GM12878 (cell line): ENCODE data around the gene RUNDC1. TPM values are rescaled to one million over a fixed set of nuclear protein-coding genes. Genes with fewer than 3 reads are reported as not detected.
A peak's percentile ranks its signal among the peaks of the same experiment; 100 is the strongest.

ENCODE experiments used
- ATAC-seq: fragments of 200-7000 bp; cut with Tn5 transposase; 3 replicates; pipeline ENCODE4 v1.9.1; 2020; ENCODE audit warnings: mild to moderate bottlenecking, moderate library complexity
- BruUV-seq: library from RNA; stranded (reverse); fragments of 400-500 nt; replicated peaks from 2 replicates; lab custom pipeline; 2021; lab: Mats Ljungman, UMichigan
- CTCF ChIA-PET: fragments of 300-600 bp; sonication (Branson Sonifier 250); formaldehyde crosslinking; extraction: SDS; loops from one replicate; lab custom pipeline; 2021; ENCODE audit warnings: inconsistent platforms; lab: Yijun Ruan, JAX
- POLR2A ChIA-PET: fragments of 350-600 bp; formaldehyde crosslinking; extraction: SDS; loops from one replicate; lab custom pipeline; 2021; ENCODE audit warnings: inconsistent platforms; lab: Charles Lee
- RAD21 ChIA-PET: fragments of 300-600 bp; sonication (Branson Sonifier 250); formaldehyde crosslinking; loops from one replicate; lab custom pipeline; 2023; ENCODE audit warnings: antibody characterized with exemption; ENCODE audit not compliant: unreplicated experiment; lab: Charles Lee
- SMC1A ChIA-PET: fragments of 300-600 bp; sonication (Branson Sonifier 250); formaldehyde crosslinking; loops from one replicate; lab custom pipeline; 2023; ENCODE audit not compliant: unreplicated experiment, uncharacterized antibody; lab: Charles Lee
- DNase-seq: peaks from one replicate; pipeline ENCODE4 v3.0.0-alpha.2; 2011; ENCODE audit warnings: low read depth, low spot score
- FAIRE-seq: peaks from 3 replicates; lab custom pipeline; 2011; peaks lifted over from hg19 to GRCh38; lab: Jason Lieb, UNC
- H2AFZ ChIP-seq: 2 replicates; pipeline ENCODE4 v1.6.0; 2011; ENCODE audit warnings: low read depth, low read length, control low read depth; ENCODE audit not compliant: control insufficient read depth
- H3K27ac ChIP-seq: 2 replicates; pipeline ENCODE4 v1.5.1; 2011; ENCODE audit warnings: control low read depth; ENCODE audit not compliant: control insufficient read depth, insufficient read depth
- H3K27me3 ChIP-seq, 2 experiments: replicated peaks in 1 of 2; 2 replicates each; pipeline versions ENCODE4 v1.6.0 to v1.6.1; 2011; ENCODE audit warnings: low read length in 1 of 2; ENCODE audit not compliant: control insufficient read depth in 2 of 2, insufficient read depth in 2 of 2
- H3K36me3 ChIP-seq, 2 experiments: 2 replicates each; pipeline ENCODE4 v1.5.1; 2011; ENCODE audit warnings: low read length in 1 of 2; ENCODE audit not compliant: control insufficient read depth in 2 of 2, insufficient read depth in 2 of 2
- H3K4me1 ChIP-seq: 2 replicates; pipeline ENCODE4 v1.6.1; 2011; ENCODE audit warnings: mild to moderate bottlenecking, low read length, moderate library complexity, mixed read lengths; ENCODE audit not compliant: control insufficient read depth, insufficient read depth
- H3K4me2 ChIP-seq: 2 replicates; pipeline ENCODE4 v1.6.0; 2011; ENCODE audit warnings: control low read depth; ENCODE audit not compliant: control insufficient read depth, insufficient read depth
- H3K4me3 ChIP-seq: fragments of 200-600 bp; sonication (generic); 2 replicates; pipeline ENCODE4 v1.5.1; 2016
- H3K79me2 ChIP-seq: 2 replicates; pipeline ENCODE4 v1.6.0; 2011; ENCODE audit warnings: low read length; ENCODE audit not compliant: control insufficient read depth, insufficient read depth
- H3K9ac ChIP-seq: 2 replicates; pipeline ENCODE4 v1.8.0; 2011; ENCODE audit warnings: low read length, control low read depth, mixed read lengths; ENCODE audit not compliant: control insufficient read depth, insufficient read depth
- H3K9me3 ChIP-seq: replicated peaks from 3 replicates; pipeline ENCODE4 v1.5.1; 2011; ENCODE audit warnings: mild to moderate bottlenecking, low read length; ENCODE audit not compliant: control insufficient read depth, insufficient read depth
- H4K20me1 ChIP-seq: 2 replicates; pipeline ENCODE4 v1.6.0; 2011; ENCODE audit not compliant: control insufficient read depth, insufficient read depth
- BACH1 ChIP-seq: fragments of 450-650 bp; IDR thresholded peaks from 2 replicates; pipeline ENCODE4 v1.6.1; 2017; ENCODE audit warnings: mild to moderate bottlenecking, borderline replicate concordance
- BRCA1 ChIP-seq: IDR thresholded peaks from 2 replicates; pipeline ENCODE4 v1.6.1; 2011; ENCODE audit warnings: low read depth, low read length, improper control_type of control experiment
- CBX3 ChIP-seq: fragments of 200-600 bp; sonication (generic); IDR thresholded peaks from 2 replicates; pipeline ENCODE4 v1.6.1; 2016; ENCODE audit warnings: low read depth, borderline replicate concordance
- CREM ChIP-seq: IDR thresholded peaks from 2 replicates; pipeline ENCODE4 v1.6.1; 2014; ENCODE audit warnings: antibody characterized with exemption, low read depth
- DPF2 ChIP-seq: fragments of 450-650 bp; IDR thresholded peaks from 2 replicates; pipeline ENCODE4 v1.6.1; 2017; ENCODE audit warnings: mild to moderate bottlenecking
- GATAD2B ChIP-seq: fragments of 450-650 bp; conservative IDR thresholded peaks from 2 replicates; pipeline ENCODE4 v1.6.1; 2017; ENCODE audit warnings: low read depth, mild to moderate bottlenecking, moderate library complexity
- IKZF2 ChIP-seq, 2 experiments: fragments of 450-650 bp; IDR thresholded peaks; 2 replicates each; pipeline ENCODE4 v1.6.1; 2017; ENCODE audit warnings: mild to moderate bottlenecking in 2 of 2, moderate library complexity in 2 of 2
- IRF4 ChIP-seq: IDR thresholded peaks from 2 replicates; pipeline ENCODE4 v1.6.1; 2011; ENCODE audit warnings: low read depth, low read length
- KDM1A ChIP-seq: fragments of 200-600 bp; sonication (generic); IDR thresholded peaks from 2 replicates; pipeline ENCODE4 v1.6.1; 2016; ENCODE audit warnings: borderline replicate concordance
- NFXL1 ChIP-seq: fragments of 450-650 bp; IDR thresholded peaks from 2 replicates; pipeline ENCODE4 v1.6.1; 2017; ENCODE audit warnings: antibody characterized with exemption, mild to moderate bottlenecking, borderline replicate concordance
- POLR2A ChIP-seq: IDR thresholded peaks from 2 replicates; pipeline ENCODE4 v1.6.1; 2011; ENCODE audit warnings: low read depth, mild to moderate bottlenecking, low read length
- RB1 ChIP-seq: fragments of 450-650 bp; formaldehyde crosslinking; IDR thresholded peaks from 2 replicates; pipeline ENCODE4 v1.6.1; 2017; ENCODE audit warnings: mild to moderate bottlenecking, borderline replicate concordance
- RFX5 ChIP-seq: IDR thresholded peaks from 2 replicates; pipeline ENCODE4 v1.6.1; 2011; ENCODE audit warnings: low read depth, low read length, improper control_type of control experiment
- TCF12 ChIP-seq: IDR thresholded peaks from 2 replicates; pipeline ENCODE4 v1.6.1; 2011; ENCODE audit warnings: low read depth, mild to moderate bottlenecking, low read length
- TCF3 ChIP-seq: IDR thresholded peaks from 2 replicates; pipeline ENCODE4 v1.6.1; 2012; ENCODE audit warnings: low read depth, mild to moderate bottlenecking, low read length, borderline replicate concordance; ENCODE audit not compliant: insufficient read depth
- TCF7 ChIP-seq: IDR thresholded peaks from 2 replicates; pipeline ENCODE4 v1.6.1; 2014; ENCODE audit warnings: antibody characterized with exemption, borderline replicate concordance
- ZNF384 ChIP-seq: IDR thresholded peaks from 2 replicates; pipeline ENCODE4 v1.6.1; 2012; ENCODE audit warnings: low read depth, mild to moderate bottlenecking, low read length, improper control_type of control experiment, borderline replicate concordance
- ZNF622 ChIP-seq: fragments of 450-650 bp; IDR thresholded peaks from 2 replicates; pipeline ENCODE4 v1.6.1; 2017; ENCODE audit warnings: mild to moderate bottlenecking, inconsistent platforms
- WGBS: methylation state at CpG from one replicate; pipeline ENCODE4 v1.1.6; 2016; ENCODE audit warnings: low lambda C conversion rate; ENCODE audit not compliant: insufficient replicate concordance, insufficient coverage; ENCODE audit errors: missing lambda C conversion rate; 5-methylcytosine and 5-hydroxymethylcytosine counted together
- in situ Hi-C: fragments of 300-500 bp; cut with MboI; formaldehyde crosslinking; loops from 9 replicates; pipeline ENCODE4 v1.14.3; 2018; ENCODE audit warnings: mixed read lengths
- intact Hi-C: fragments of 100-400 bp; cut with micrococcal nuclease; formaldehyde crosslinking; loops from one replicate; pipeline ENCODE4 v1.14.2; 2022; ENCODE audit not compliant: unreplicated experiment
- polyA plus RNA-seq, 11 experiments: library from polyadenylated mRNA; depleted of rRNA in 4 of 11; unstranded in 6 of 11; stranded (reverse) in 5 of 11; fragments of >200 nt; fragmentation: Nextera tagmentation in 4 of 11; fragmentation: Illumina TruSeq in 1 of 11; extraction: Ambion mirVana in 4 of 11; extraction: Trizol in 1 of 11; gene quantifications; 1 replicate in 1 of 11; 2 replicates in 10 of 11; pipeline versions ENCODE4 v1.2.1 to v1.2.3, GENCODE V29; 2011 to 2016; ENCODE audit warnings: inconsistent platforms in 2 of 11, missing spikeins in 2 of 11, low read depth in 1 of 11
- total RNA-seq, 4 experiments: library from RNA; depleted of rRNA in 3 of 4; stranded (reverse); fragments of >200 nt in 3 of 4; fragmentation: Illumina TruSeq in 1 of 4; extraction: Trizol in 1 of 4; gene quantifications; 2 replicates each; pipeline versions ENCODE4 v1.2.1 to v1.2.3, GENCODE V29; 2013 to 2021
- TF ChIP-seq, protein P1 (sequence below): fragments of 450-650 bp; IDR thresholded peaks from 2 replicates; pipeline ENCODE4 v1.6.1; 2017; ENCODE audit warnings: borderline replicate concordance
- TF ChIP-seq, protein P2 (sequence below): fragments of 450-650 bp; IDR thresholded peaks from 2 replicates; pipeline ENCODE4 v1.6.1; 2016; ENCODE audit warnings: mild to moderate bottlenecking

The RUNDC1 gene
- total and polyA plus RNA-seq, 10 of the 15 experiments (the other 5 are each of a cell fraction or from before 2014, with no cell fraction given) = 2.9 to 15.6 (median 8.2) TPM

DNA sequence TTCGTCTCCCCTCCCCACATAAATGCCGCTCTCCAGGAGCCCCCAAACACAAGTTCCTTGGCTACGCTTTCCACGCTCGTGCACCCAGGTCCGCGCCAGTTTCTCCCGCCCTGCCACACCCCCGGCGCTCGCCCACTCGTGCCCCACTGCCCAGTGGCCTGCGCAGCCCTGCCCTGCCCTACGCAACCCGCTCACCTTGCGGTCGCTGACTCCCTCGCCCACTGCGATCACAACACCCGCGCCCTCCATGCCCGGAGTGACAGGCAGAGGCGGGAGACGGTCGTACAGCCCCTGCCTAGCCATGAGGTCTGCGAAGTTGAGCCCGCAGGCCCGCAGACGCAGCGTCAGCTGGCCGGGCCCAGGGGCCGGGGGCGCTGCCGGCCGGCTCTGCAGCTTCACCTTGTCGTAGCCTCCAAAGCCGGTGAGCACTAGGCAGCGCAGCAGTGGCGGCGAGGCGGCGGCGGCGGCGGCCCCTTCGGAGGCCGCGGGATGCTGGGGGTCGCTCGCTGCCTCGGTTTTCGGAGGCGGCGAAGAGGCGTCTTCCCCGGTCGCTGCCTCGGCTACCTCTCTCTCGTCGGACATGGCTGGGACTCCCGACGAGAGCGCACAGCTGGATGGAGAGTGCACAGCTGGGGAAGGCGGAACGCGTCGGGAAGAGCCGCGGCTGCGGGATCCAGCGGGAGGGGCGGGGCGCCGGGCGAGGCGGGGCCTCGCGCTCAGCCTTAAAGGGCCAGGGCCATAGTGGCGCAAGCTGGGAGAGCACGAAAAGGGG lies 41.6 kb downstream of the RUNDC1 start, which contains the start of gene VAT1 (continued):
- TF ChIP-seq, protein P1, sequence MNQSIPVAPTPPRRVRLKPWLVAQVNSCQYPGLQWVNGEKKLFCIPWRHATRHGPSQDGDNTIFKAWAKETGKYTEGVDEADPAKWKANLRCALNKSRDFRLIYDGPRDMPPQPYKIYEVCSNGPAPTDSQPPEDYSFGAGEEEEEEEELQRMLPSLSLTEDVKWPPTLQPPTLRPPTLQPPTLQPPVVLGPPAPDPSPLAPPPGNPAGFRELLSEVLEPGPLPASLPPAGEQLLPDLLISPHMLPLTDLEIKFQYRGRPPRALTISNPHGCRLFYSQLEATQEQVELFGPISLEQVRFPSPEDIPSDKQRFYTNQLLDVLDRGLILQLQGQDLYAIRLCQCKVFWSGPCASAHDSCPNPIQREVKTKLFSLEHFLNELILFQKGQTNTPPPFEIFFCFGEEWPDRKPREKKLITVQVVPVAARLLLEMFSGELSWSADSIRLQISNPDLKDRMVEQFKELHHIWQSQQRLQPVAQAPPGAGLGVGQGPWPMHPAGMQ = no peak
- TF ChIP-seq GATAD2B (peak; percentile 85), BACH1 (no peak), POLR2A (peak; percentile 31), DPF2 (peak; percentile 63; the same call in 1 of the 2 replicates), CREM (no peak)

DNA sequence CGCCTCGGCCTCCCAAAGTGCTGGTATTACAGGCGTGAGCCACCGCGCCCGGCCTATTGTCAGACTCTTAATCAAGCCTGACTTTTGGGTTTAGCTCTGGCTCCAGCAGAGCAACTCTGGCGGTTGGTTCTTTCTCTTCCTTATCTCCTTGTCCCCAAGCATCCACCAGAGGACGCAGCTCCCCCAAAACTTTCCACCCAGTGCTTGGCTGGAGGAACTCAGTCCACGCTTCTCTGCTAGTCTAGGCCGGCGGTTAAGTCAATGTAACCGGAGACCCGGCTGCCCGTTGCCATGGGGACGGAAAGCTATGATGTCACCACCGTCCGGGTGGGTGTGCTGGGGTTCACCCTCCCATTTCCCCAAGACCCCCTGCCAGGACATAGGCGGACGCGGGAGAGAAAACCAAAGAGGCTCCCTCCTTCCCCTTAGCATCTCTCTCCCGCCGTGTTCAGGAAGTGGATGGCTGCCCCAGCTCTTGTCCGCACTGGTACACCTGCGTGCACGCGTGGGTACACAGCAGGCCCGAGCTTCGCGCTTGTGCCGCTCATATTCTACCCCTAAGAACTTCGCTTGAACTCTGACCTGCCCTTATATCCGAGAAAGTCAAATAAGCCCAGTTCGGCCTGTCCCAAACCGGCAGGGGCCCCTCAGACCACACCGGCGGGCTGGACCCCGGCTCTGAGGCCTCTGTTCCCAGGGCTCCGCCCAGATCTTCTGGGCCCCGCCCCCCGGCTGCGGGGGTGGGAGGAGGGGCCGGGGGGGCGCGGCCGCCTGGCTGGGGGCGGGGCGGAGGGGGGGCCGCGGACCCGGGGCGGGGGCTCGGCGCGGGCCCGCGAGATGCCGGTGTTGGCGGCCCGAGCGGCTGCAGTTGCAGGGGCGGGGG lies 44.3 kb downstream of the RUNDC1 start, which contains the start of gene RND2:
RND2 (plus strand) TSS at position 825 of the 883 bp plus-strand sequence. CDS start 117 bp downstream, outside the sequence.
- intact Hi-C loops = loop anchor here (5.0 kb wide), 1 partner anchor 308 kb away; no protein-coding TSS in a partner anchor
- SMC1A ChIA-PET = interaction anchor here (0.8 to 1.7 kb wide), 10 partner anchors 12 to 459 kb away, joined by 3 to 8 read pairs (median 4); partner anchors contain the start of genes BRCA1, DHX8 and RPL27
- 2% methylated on average over 42 of the region's 61 CpGs for WGBS
- Histone ChIP-seq H3K27me3 (no peaks in the 10 kb centered on the region), H3K4me3 (peak within 1 kb of the TSS; percentile 81; the same call in 1 of the 2 replicates), H3K27ac (no peak within 1 kb of the TSS), H3K9ac (peak within 1 kb of the TSS; percentile 48), H3K4me1 (peaks cover 7% of the 10 kb centered on the region; the same call in 1 of the 2 replicates), H3K4me2 (peak within 1 kb of the TSS; percentile 99), H3K36me3 (no peaks in the 10 kb centered on the region), H4K20me1 (no peaks in the 10 kb centered on the region), H3K79me2 (no peaks in the 10 kb centered on the region), H2AFZ (peak within 1 kb of the TSS; percentile 86), H3K9me3 (no peaks in the 10 kb centered on the region)
- DNase-seq (peak; percentile 40), ATAC-seq (peak; percentile 77), FAIRE-seq (peak; percentile 95)
- no TSS peak for BruUV-seq
- in situ Hi-C loops = loop anchor here (10.0 kb wide), 1 partner anchor 190 kb away; the partner anchor contains the start of gene TMEM106A
- POLR2A ChIA-PET = interaction anchor here (0.6 to 1.2 kb wide), 6 partner anchors 9 to 364 kb away, joined by 3 to 5 read pairs (median 3); no protein-coding TSS in a partner anchor
- CTCF ChIA-PET = interaction anchor here (0.9 to 2.1 kb wide), 16 partner anchors 13 to 460 kb away, joined by 3 to 14 read pairs (median 4); partner anchors contain the start of genes BRCA1, IFI35 and RPL27
- RAD21 ChIA-PET = interaction anchor here (0.7 to 1.4 kb wide), 7 partner anchors 17 to 459 kb away, joined by 3 to 9 read pairs (median 4); partner anchors contain the start of genes DHX8 and RPL27
- no peak for TF ChIP-seq ZNF384
- no peak for TF ChIP-seq TCF7
- no peak for TF ChIP-seq TCF12
- TF ChIP-seq CBX3 = no peak
- TF ChIP-seq RFX5 = no peak
- no peak for TF ChIP-seq TCF3
- TF ChIP-seq BRCA1 = no peak
- TF ChIP-seq, protein P2, sequence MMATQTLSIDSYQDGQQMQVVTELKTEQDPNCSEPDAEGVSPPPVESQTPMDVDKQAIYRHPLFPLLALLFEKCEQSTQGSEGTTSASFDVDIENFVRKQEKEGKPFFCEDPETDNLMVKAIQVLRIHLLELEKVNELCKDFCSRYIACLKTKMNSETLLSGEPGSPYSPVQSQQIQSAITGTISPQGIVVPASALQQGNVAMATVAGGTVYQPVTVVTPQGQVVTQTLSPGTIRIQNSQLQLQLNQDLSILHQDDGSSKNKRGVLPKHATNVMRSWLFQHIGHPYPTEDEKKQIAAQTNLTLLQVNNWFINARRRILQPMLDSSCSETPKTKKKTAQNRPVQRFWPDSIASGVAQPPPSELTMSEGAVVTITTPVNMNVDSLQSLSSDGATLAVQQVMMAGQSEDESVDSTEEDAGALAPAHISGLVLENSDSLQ = no peak; the same call in 1 of the 2 replicates
- TF ChIP-seq IRF4 = no peak
- TF ChIP-seq KDM1A = no peak
- no peak for TF ChIP-seq ZNF622
- TF ChIP-seq RB1 = 0 out of 2 replicates have a peak, but pooled peaks have one; percentile 58
- TF ChIP-seq NFXL1 = no peak
- no peak for TF ChIP-seq IKZF2 (IDR thresholded peaks at IDR 0.05)
